MM.1S (cell line): ENCODE measurements around the gene PACS2.

Experiments
- DNase-seq: peaks from one replicate; pipeline ENCODE4 v3.0.0-alpha.2; 2015
- H2AFZ ChIP-seq: fragments of 300-600 bp; sonication (generic); 2 replicates; pipeline ENCODE4 v1.6.0; 2016; ENCODE audit warnings: antibody characterized with exemption, low read length
- H3F3A ChIP-seq: fragments of 300-600 bp; sonication (generic); 2 replicates; pipeline ENCODE4 v1.6.1; 2016; ENCODE audit warnings: mild to moderate bottlenecking, antibody characterized with exemption, low read length, moderate library complexity, mixed read lengths; ENCODE audit not compliant: insufficient read depth
- H3K27ac ChIP-seq: fragments of 300-600 bp; sonication (generic); 2 replicates; pipeline ENCODE4 v1.5.1; 2016; ENCODE audit warnings: mild to moderate bottlenecking, low read length
- H3K27me3 ChIP-seq: fragments of 300-600 bp; sonication (generic); replicated peaks from 2 replicates; pipeline ENCODE4 v1.6.0; 2016; ENCODE audit warnings: low read length; ENCODE audit not compliant: insufficient read depth
- H3K36me3 ChIP-seq: fragments of 300-600 bp; sonication (generic); replicated peaks from 2 replicates; pipeline ENCODE4 v1.6.1; 2016; ENCODE audit warnings: mild to moderate bottlenecking, low read length, mixed read lengths; ENCODE audit not compliant: insufficient read depth
- H3K4me1 ChIP-seq: fragments of 300-600 bp; sonication (generic); 2 replicates; pipeline ENCODE4 v1.6.1; 2016; ENCODE audit warnings: low read length, mixed read lengths
- H3K4me2 ChIP-seq: fragments of 300-600 bp; sonication (generic); 2 replicates; pipeline ENCODE4 v1.6.0; 2016; ENCODE audit warnings: low read depth, low read length
- H3K4me3 ChIP-seq: fragments of 300-600 bp; sonication (generic); 2 replicates; pipeline ENCODE4 v1.5.1; 2016; ENCODE audit warnings: low read length, mixed read lengths
- H3K79me2 ChIP-seq: fragments of 300-600 bp; sonication (generic); 2 replicates; pipeline ENCODE4 v1.6.1; 2016; ENCODE audit warnings: mixed run types, low read length, mixed read lengths
- H3K9ac ChIP-seq: fragments of 300-600 bp; sonication (generic); 2 replicates; pipeline ENCODE4 v1.6.1; 2016; ENCODE audit warnings: low read length, mixed read lengths
- H3K9me2 ChIP-seq: fragments of 300-600 bp; sonication (generic); replicated peaks from 2 replicates; pipeline ENCODE4 v1.6.1; 2016; ENCODE audit warnings: mild to moderate bottlenecking, low read length, mixed read lengths; ENCODE audit not compliant: insufficient read depth
- H3K9me3 ChIP-seq: fragments of 300-600 bp; sonication (generic); replicated peaks from 2 replicates; pipeline ENCODE4 v1.6.1; 2016; ENCODE audit warnings: mild to moderate bottlenecking, low read length, mixed read lengths; ENCODE audit not compliant: insufficient read depth
- H4K20me1 ChIP-seq: fragments of 300-600 bp; sonication (generic); 2 replicates; pipeline ENCODE4 v1.6.1; 2016; ENCODE audit warnings: mild to moderate bottlenecking, low read length, moderate library complexity, mixed read lengths; ENCODE audit not compliant: insufficient read depth
- EZH2 ChIP-seq: fragments of 300-600 bp; sonication (generic); optimal IDR thresholded peaks from 2 replicates; pipeline ENCODE3; 2017; ENCODE audit warnings: low read depth, mild to moderate bottlenecking, antibody characterized with exemption, low read length, mixed read lengths
- EZH2phosphoT487 ChIP-seq: fragments of 300-600 bp; sonication (generic); IDR thresholded peaks from 2 replicates; pipeline ENCODE4 v1.6.1; 2018; ENCODE audit warnings: antibody characterized with exemption, low read length
- TF ChIP-seq, protein P1 (sequence below): fragments of 300-600 bp; sonication (generic); IDR thresholded peaks from 2 replicates; pipeline ENCODE4 v1.5.1; 2016; ENCODE audit warnings: antibody characterized with exemption, low read length, mixed read lengths

PACS2 gene

DNA sequence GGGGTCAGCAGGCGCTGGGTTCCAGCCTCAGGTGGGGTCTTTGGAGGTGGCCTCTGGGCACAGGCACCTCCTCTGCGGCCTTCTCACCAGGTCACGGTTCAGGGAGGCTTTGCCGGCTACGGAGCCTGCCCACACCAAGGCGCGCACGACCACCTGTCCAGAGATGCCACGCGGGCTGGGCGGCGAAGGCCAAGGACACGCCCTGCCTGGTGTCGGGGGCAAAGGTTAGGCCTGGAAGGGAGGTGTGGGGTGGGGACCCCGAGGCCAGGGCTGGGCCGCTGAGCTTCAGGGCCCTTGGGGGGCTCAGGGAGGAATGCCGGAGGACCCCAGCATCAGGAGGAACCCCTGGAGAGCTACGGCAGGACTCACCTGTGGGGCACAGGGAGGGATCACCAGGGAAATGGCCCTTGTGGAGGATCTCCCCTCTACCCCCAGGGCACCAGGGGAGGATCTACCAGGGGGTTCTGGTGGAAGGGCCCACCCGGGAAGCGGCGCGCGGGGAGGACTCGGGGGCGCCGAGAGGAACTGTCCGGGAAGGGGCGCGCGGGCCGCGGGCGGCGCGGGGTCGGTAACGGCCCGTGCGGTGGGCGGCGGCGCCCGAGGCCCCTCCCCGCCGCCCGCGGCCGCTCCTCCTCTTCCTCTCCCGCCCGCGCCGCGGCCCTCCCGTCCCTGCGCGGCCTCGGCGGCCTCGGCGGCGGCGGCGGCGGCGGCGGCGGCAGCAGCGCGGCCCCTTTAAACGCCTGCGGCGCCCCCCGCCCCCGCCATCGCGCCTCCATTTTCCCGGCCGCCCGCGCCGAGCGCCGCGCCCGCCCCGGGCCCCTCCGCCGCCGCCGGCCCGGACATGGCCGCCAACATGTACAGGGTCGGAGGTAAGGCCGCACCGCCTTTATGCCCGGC lies 104.9 kb downstream of the PACS2 start, which contains the start of gene MTA1:
MTA1 (plus strand) TSS at position 633 of the 897 bp plus-strand sequence; CDS start at position 842, 209 bp downstream.
- H3K27ac ChIP-seq, result no peak within 1 kb of the TSS
- H2AFZ ChIP-seq, result peak within 1 kb of the TSS; percentile 89
- H3F3A ChIP-seq, result no peaks in the 10 kb centered on the region
- H3K9me2 ChIP-seq, result no peaks in the 10 kb centered on the region
- no peaks in the 10 kb centered on the region for H3K9me3 ChIP-seq
- H3K9ac ChIP-seq, result peak within 1 kb of the TSS; percentile 66; the same call in 1 of the 2 replicates
- H3K4me2 ChIP-seq, result peak within 1 kb of the TSS; percentile 77
- H4K20me1 ChIP-seq, result no peaks in the 10 kb centered on the region
- no peak for TF ChIP-seq EZH2phosphoT487
- TF ChIP-seq, protein P1, sequence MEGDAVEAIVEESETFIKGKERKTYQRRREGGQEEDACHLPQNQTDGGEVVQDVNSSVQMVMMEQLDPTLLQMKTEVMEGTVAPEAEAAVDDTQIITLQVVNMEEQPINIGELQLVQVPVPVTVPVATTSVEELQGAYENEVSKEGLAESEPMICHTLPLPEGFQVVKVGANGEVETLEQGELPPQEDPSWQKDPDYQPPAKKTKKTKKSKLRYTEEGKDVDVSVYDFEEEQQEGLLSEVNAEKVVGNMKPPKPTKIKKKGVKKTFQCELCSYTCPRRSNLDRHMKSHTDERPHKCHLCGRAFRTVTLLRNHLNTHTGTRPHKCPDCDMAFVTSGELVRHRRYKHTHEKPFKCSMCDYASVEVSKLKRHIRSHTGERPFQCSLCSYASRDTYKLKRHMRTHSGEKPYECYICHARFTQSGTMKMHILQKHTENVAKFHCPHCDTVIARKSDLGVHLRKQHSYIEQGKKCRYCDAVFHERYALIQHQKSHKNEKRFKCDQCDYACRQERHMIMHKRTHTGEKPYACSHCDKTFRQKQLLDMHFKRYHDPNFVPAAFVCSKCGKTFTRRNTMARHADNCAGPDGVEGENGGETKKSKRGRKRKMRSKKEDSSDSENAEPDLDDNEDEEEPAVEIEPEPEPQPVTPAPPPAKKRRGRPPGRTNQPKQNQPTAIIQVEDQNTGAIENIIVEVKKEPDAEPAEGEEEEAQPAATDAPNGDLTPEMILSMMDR, result no peak
- TF ChIP-seq EZH2, result no peak
- H3K27me3 ChIP-seq, result no peaks in the 10 kb centered on the region; the same call in 1 of the 2 replicates
- H3K4me1 ChIP-seq, result no peaks in the 10 kb centered on the region
- no peaks in the 10 kb centered on the region for H3K36me3 ChIP-seq
- DNase-seq, result no peak
- H3K79me2 ChIP-seq, result peaks cover 34% of the 10 kb centered on the region
- H3K4me3 ChIP-seq, result peak within 1 kb of the TSS; percentile 64

DNA sequence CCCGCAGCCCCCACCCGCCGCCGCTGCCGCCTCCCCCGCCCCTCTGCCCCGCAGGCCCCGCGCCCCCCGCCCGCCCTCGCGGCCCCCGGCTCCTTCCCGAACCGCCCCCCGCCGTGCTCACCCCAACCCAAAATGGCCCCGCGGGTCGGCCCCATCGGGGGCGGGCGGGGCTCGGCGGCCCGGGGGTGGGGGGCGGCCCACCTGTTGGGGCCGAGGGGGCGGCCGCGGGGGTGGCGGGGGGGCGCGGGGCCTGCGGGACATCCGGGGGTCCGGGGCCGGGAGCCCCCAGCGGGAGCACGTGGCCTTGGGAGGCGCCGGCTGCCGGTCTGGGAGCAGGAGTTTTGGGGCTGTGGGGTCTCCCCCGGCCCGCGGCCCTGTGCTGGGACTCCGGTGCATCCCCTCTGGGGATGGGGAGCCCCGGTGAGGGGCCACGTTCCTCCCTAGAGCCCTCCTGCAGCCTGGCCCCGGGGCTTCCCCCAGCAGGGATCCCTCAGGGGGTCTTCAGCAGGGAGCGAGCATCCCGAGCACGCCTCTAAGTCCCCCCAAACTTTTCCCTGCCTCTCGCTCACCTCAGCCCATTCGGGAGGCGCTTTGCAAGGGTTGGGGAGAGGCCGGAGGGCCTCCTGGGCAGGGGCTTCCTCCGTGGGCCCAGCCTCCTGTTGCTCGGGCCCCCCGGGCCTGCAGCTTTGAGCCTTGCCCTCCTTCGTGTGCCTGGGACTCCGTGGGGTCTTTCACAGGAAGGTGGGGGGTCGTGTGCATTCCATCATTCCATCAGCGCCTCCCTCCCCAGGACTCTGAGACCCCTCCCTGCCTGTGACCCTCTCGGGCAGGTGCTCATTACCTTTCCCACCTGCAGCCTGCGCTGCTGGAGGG lies 105.8 kb downstream of the PACS2 start:
- no peaks in the 10 kb centered on the region for H3K9me2 ChIP-seq
- H3K9ac ChIP-seq, result peak overlapping the region; percentile 66; the same call in 1 of the 2 replicates
- H3K27ac ChIP-seq, result no peak overlapping the region
- peak overlapping the region; percentile 63 for H3K4me2 ChIP-seq
- no peak for TF ChIP-seq EZH2phosphoT487
- TF ChIP-seq, protein P1, result no peak
- TF ChIP-seq EZH2, result no peak
- peaks cover 34% of the 10 kb centered on the region for H3K79me2 ChIP-seq
- DNase-seq, result no peak
- no peaks in the 10 kb centered on the region for H3F3A ChIP-seq
- no peaks in the 10 kb centered on the region for H3K4me1 ChIP-seq
- H3K9me3 ChIP-seq, result no peaks in the 10 kb centered on the region
- H4K20me1 ChIP-seq, result no peaks in the 10 kb centered on the region
- H3K27me3 ChIP-seq, result no peaks in the 10 kb centered on the region
- peak overlapping the region; percentile 64 for H3K4me3 ChIP-seq
- no peak overlapping the region for H2AFZ ChIP-seq
- no peaks in the 10 kb centered on the region for H3K36me3 ChIP-seq

DNA sequence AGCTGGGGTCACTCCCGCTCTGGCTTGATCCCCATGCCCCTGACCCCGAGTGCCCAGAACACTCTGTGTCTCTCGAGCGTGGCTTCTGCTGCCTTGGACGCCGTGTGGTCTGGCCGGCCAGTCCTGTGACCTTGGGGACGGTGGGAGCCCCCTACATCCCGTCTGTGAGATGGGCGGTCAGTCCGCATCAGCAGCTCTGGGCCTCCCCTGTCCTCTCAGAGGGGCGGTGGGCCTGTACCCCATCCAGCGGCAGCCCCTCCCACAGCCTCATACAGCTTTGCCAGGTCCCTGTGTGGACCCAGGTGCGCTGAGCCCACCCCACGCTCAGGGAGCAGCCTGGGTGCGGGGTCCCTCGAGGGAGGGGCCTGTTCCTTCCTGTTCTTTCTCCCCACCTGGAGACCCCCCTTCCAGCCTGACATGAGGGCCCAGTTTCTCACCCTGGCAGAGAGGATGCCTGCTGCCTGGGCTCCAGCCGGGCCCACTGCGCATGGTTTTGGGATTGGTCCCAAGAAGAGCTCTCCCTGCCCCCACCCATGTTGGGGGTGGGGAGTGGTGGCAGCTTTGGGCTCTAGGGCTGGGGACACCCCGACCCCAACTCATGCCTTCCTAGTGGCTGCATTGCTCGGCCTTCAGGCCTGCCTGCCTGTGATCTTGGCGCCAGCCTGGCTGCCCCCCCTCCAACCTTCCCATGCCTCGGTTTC lies 106.6 kb downstream of the PACS2 start:
- TF ChIP-seq EZH2, result no peak
- TF ChIP-seq, protein P1, result no peak
- TF ChIP-seq EZH2phosphoT487, result no peak
- Histone ChIP-seq H3F3A (no peaks in the 10 kb centered on the region), H3K4me3 (peak overlapping the region; percentile 64), H3K9ac (peak overlapping the region; percentile 66; the same call in 1 of the 2 replicates), H3K9me3 (no peaks in the 10 kb centered on the region), H3K36me3 (no peaks in the 10 kb centered on the region), H3K9me2 (no peaks in the 10 kb centered on the region), H3K4me1 (no peaks in the 10 kb centered on the region), H3K4me2 (peak overlapping the region; percentile 63), H2AFZ (no peak overlapping the region), H3K27ac (no peak overlapping the region), H4K20me1 (no peaks in the 10 kb centered on the region), H3K79me2 (peaks cover 34% of the 10 kb centered on the region), H3K27me3 (no peaks in the 10 kb centered on the region)
- no peak for DNase-seq
